BLaER1 treated with 17β-estradiol and CSF1 and Interleukin-3, amounts not matched to agents 10 nM and 100 nM (cell line): ENCODE data around the gene ZNF302.

Experiments
- H3K27ac ChIP-seq, 11 experiments: shearing (Covaris generic); formaldehyde crosslinking; 2 replicates each; pipeline ENCODE4 v1.8.1; 2022
- H3K27me3 ChIP-seq, 11 experiments: shearing (Covaris generic); formaldehyde crosslinking; 2 replicates each; pipeline ENCODE4 v1.8.1; 2022
- H3K36me3 ChIP-seq, 11 experiments: shearing (Covaris generic); formaldehyde crosslinking; 2 replicates each; pipeline ENCODE4 v1.8.1; 2022
- H3K4me1 ChIP-seq, 10 experiments: shearing (Covaris generic); formaldehyde crosslinking; 2 replicates each; pipeline ENCODE4 v1.8.1; 2022
- H3K4me2 ChIP-seq, 11 experiments: shearing (Covaris generic); formaldehyde crosslinking; 2 replicates each; pipeline ENCODE4 v1.8.1; 2022
- H3K4me3 ChIP-seq, 10 experiments: shearing (Covaris generic); formaldehyde crosslinking; 2 replicates each; pipeline ENCODE4 v1.8.1; 2022
- H3K9ac ChIP-seq, 11 experiments: shearing (Covaris generic); formaldehyde crosslinking; 2 replicates each; pipeline ENCODE4 v1.8.1; 2022
- H3K9me3 ChIP-seq, 11 experiments: shearing (Covaris generic); formaldehyde crosslinking; replicated peaks in 1 of 11; 2 replicates each; pipeline ENCODE4 v1.8.1; 2022
- H4K20me1 ChIP-seq, 11 experiments: shearing (Covaris generic); formaldehyde crosslinking; 2 replicates each; pipeline ENCODE4 v1.8.1; 2022
- Cebpa-rat ChIP-seq, 11 experiments: shearing (Covaris generic); IDR thresholded peaks; 2 replicates each; pipeline ENCODE4 v1.8.1; 2022

The ZNF302 gene

GRCh38 chr19:34677386-34678084, at the start of gene ZNF302:
ZNF302 (plus strand) TSS chr19:34677678; CDS start chr19:34678805, 1,127 bp downstream.
- H3K4me2 ChIP-seq = peak within 1 kb of the TSS; percentile 71 to 91 (median 85)
- H3K27me3 ChIP-seq = no peaks in the 10 kb centered on the region
- H3K9me3 ChIP-seq = peaks cover 54 to 63% (median 60%) of the 10 kb centered on the region in 11 experiments
- TF ChIP-seq Cebpa-rat (IDR thresholded peaks at IDR 0.05) = peak in 1 of 11 experiments; percentile 12; a peak in 2 of 22 replicates
- H3K9ac ChIP-seq = peak within 1 kb of the TSS; percentile 91 to 98 (median 97)
- peaks cover 11 to 33% (median 19%) of the 10 kb centered on the region in 10 experiments; a peak in 17 of 20 replicates for H3K4me1 ChIP-seq
- H4K20me1 ChIP-seq = no peaks in the 10 kb centered on the region
- H3K4me3 ChIP-seq = peak within 1 kb of the TSS; percentile 64 to 80 (median 76)
- H3K27ac ChIP-seq = peak within 1 kb of the TSS; percentile 93 to 99 (median 97)
- H3K36me3 ChIP-seq = peaks cover 41 to 44% (median 42%) of the 10 kb centered on the region in 11 experiments

GRCh38 chr19:34633802-34634201, 43.7 kb upstream of the ZNF302 start:
- H3K9me3 ChIP-seq = peaks cover 27 to 45% (median 30%) of the 10 kb centered on the region in 11 experiments
- no peak overlapping the region for H3K4me2 ChIP-seq
- H4K20me1 ChIP-seq = no peaks in the 10 kb centered on the region
- no peak overlapping the region for H3K4me3 ChIP-seq
- no peak overlapping the region for H3K9ac ChIP-seq
- H3K4me1 ChIP-seq = no peaks in the 10 kb centered on the region
- H3K27me3 ChIP-seq = no peaks in the 10 kb centered on the region
- H3K27ac ChIP-seq = no peak overlapping the region
- peaks cover 0 to 25% (median 6%) of the 10 kb centered on the region in 11 experiments; a peak in 6 of 22 replicates for H3K36me3 ChIP-seq
- TF ChIP-seq Cebpa-rat (IDR thresholded peaks at IDR 0.05) = no peak

- H3K4me3 ChIP-seq = no peak overlapping the region
- no peak overlapping the region for H3K27ac ChIP-seq
- H3K36me3 ChIP-seq = peaks cover 0 to 17% (median 6%) of the 10 kb centered on the region in 11 experiments; a peak in 6 of 22 replicates
- H3K27me3 ChIP-seq = no peaks in the 10 kb centered on the region
- H3K4me1 ChIP-seq = no peaks in the 10 kb centered on the region
- no peak for TF ChIP-seq Cebpa-rat (IDR thresholded peaks at IDR 0.05)
- peaks cover 15 to 21% (median 19%) of the 10 kb centered on the region in 11 experiments for H3K9me3 ChIP-seq
- H3K4me2 ChIP-seq = no peak overlapping the region
- no peaks in the 10 kb centered on the region for H4K20me1 ChIP-seq
- H3K9ac ChIP-seq = no peak overlapping the region
Measured at GRCh38 chr19:34639491-34640085, 37.9 kb upstream of the ZNF302 start.

GRCh38 chr19:34642241-34642640, 35.2 kb upstream of the ZNF302 start:
- no peak for TF ChIP-seq Cebpa-rat (IDR thresholded peaks at IDR 0.05)
- H4K20me1 ChIP-seq = no peaks in the 10 kb centered on the region
- no peak overlapping the region for H3K27ac ChIP-seq
- no peak overlapping the region for H3K9ac ChIP-seq
- H3K9me3 ChIP-seq = no peaks in the 10 kb centered on the region
- H3K4me2 ChIP-seq = no peak overlapping the region
- no peaks in the 10 kb centered on the region for H3K36me3 ChIP-seq
- H3K4me1 ChIP-seq = no peaks in the 10 kb centered on the region
- H3K4me3 ChIP-seq = no peak overlapping the region
- H3K27me3 ChIP-seq = no peaks in the 10 kb centered on the region

GRCh38 chr19:34644991-34645461, 32.5 kb upstream of the ZNF302 start:
- Histone ChIP-seq H3K27me3 (no peaks in the 10 kb centered on the region), H3K4me3 (no peak overlapping the region), H3K4me1 (no peaks in the 10 kb centered on the region), H4K20me1 (no peaks in the 10 kb centered on the region), H3K9me3 (peaks cover 0 to 5% (median 3%) of the 10 kb centered on the region in 11 experiments; a peak in 2 of 22 replicates), H3K36me3 (no peaks in the 10 kb centered on the region), H3K4me2 (no peak overlapping the region), H3K9ac (no peak overlapping the region), H3K27ac (no peak overlapping the region)
- no peak for TF ChIP-seq Cebpa-rat (IDR thresholded peaks at IDR 0.05)

GRCh38 chr19:34645551-34645950, 31.9 kb upstream of the ZNF302 start:
- H4K20me1 ChIP-seq = no peaks in the 10 kb centered on the region
- no peak overlapping the region for H3K9ac ChIP-seq
- no peak overlapping the region for H3K4me3 ChIP-seq
- no peak overlapping the region for H3K4me2 ChIP-seq
- no peaks in the 10 kb centered on the region for H3K27me3 ChIP-seq
- no peak for TF ChIP-seq Cebpa-rat (IDR thresholded peaks at IDR 0.05)
- H3K9me3 ChIP-seq = peaks cover 0 to 10% (median 6%) of the 10 kb centered on the region in 11 experiments; a peak in 6 of 22 replicates
- no peak overlapping the region for H3K27ac ChIP-seq
- H3K36me3 ChIP-seq = no peaks in the 10 kb centered on the region
- no peaks in the 10 kb centered on the region for H3K4me1 ChIP-seq

GRCh38 chr19:34649886-34650543, 27.5 kb upstream of the ZNF302 start:
- TF ChIP-seq Cebpa-rat (IDR thresholded peaks at IDR 0.05) = no peak
- Histone ChIP-seq H3K9ac (no peak overlapping the region), H3K4me1 (peaks cover 0 to 21% (median 0%) of the 10 kb centered on the region in 10 experiments; a peak in 4 of 20 replicates), H3K4me3 (no peak overlapping the region), H3K27me3 (no peaks in the 10 kb centered on the region), H3K4me2 (no peak overlapping the region), H4K20me1 (no peaks in the 10 kb centered on the region), H3K36me3 (no peaks in the 10 kb centered on the region), H3K27ac (no peak overlapping the region), H3K9me3 (peaks cover 14 to 40% (median 26%) of the 10 kb centered on the region in 11 experiments)

- Histone ChIP-seq H3K27me3 (no peaks in the 10 kb centered on the region), H3K27ac (no peak overlapping the region), H4K20me1 (no peaks in the 10 kb centered on the region), H3K9me3 (peaks cover 14 to 54% (median 37%) of the 10 kb centered on the region in 11 experiments), H3K4me2 (no peak overlapping the region), H3K4me1 (peaks cover 0 to 21% (median 0%) of the 10 kb centered on the region in 10 experiments; a peak in 4 of 20 replicates), H3K9ac (no peak overlapping the region), H3K36me3 (no peaks in the 10 kb centered on the region), H3K4me3 (no peak overlapping the region)
- no peak for TF ChIP-seq Cebpa-rat (IDR thresholded peaks at IDR 0.05)
Measured at GRCh38 chr19:34651747-34652146, 25.7 kb upstream of the ZNF302 start.

GRCh38 chr19:34654796-34655195, 22.7 kb upstream of the ZNF302 start:
- Histone ChIP-seq H3K9ac (no peak overlapping the region), H3K27me3 (no peaks in the 10 kb centered on the region), H3K4me2 (no peak overlapping the region), H3K4me1 (peaks cover 0 to 21% (median 0%) of the 10 kb centered on the region in 10 experiments; a peak in 4 of 20 replicates), H3K9me3 (peaks cover 14 to 52% (median 36%) of the 10 kb centered on the region in 11 experiments), H3K27ac (no peak overlapping the region), H4K20me1 (no peaks in the 10 kb centered on the region), H3K4me3 (no peak overlapping the region), H3K36me3 (no peaks in the 10 kb centered on the region)
- TF ChIP-seq Cebpa-rat (IDR thresholded peaks at IDR 0.05) = no peak
